GM13977 (cell line): ENCODE measurements around the gene RSRC1.
A peak's percentile ranks its signal among the peaks of the same experiment; 100 is the strongest.

ENCODE experiments used
- DNase-seq: peaks from one replicate; pipeline ENCODE4 v3.0.0; 2012; ENCODE audit warnings: low spot score
- in situ Hi-C: fragments of 300-500 bp; cut with MboI; formaldehyde crosslinking; loops from one replicate; pipeline ENCODE4 v1.12.0; 2022; ENCODE audit warnings: low sequenced_read_pairs, low pct_unique_long_range_greater_than_20kb, mixed read lengths, inconsistent platforms; ENCODE audit not compliant: unreplicated experiment
- TF ChIP-seq, protein P1 (sequence below): IDR thresholded peaks from 2 replicates; pipeline ENCODE4 v1.5.1; 2012; ENCODE audit warnings: mild to moderate bottlenecking, control low read depth; ENCODE audit not compliant: insufficient read depth; ENCODE audit errors: extremely low read depth, missing control alignments

RSRC1 gene

DNA sequence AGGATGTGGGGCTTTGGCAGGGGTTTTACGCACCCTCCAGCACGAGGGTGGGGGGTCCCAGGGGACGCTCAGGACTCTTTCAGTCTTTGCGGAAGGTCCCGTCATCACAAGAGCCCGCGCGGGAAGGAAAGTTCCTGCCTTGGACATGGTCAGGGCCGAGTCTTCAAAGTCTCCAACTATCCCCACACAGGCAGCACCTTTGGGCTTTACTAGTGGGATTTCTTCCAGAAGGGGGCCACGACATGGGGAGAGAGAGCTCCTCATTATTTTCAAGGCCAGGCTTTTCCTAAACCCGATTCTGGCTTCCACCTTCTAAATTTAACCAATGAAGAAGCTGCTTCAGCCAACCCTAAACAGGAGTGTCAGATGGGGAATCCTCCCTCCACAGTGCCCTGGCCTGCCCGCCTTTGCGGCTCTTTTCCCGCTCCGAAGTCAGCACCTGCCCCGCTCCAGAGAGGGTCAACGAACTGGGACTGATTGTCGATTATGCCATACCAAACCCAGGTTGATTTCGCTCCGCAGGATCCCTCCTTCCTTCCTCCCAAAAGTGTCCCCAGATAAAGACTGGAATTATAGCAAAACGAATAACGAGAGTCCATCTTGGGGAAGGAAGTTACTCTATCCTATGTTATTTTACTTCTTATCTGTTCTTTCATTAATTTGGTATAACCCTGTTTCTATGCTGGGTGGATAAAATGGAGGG is 14.6 kb upstream of the RSRC1 start:
- DNase-seq: peak; percentile 38
- in situ Hi-C loops: no loop called here
- TF ChIP-seq, protein P1, sequence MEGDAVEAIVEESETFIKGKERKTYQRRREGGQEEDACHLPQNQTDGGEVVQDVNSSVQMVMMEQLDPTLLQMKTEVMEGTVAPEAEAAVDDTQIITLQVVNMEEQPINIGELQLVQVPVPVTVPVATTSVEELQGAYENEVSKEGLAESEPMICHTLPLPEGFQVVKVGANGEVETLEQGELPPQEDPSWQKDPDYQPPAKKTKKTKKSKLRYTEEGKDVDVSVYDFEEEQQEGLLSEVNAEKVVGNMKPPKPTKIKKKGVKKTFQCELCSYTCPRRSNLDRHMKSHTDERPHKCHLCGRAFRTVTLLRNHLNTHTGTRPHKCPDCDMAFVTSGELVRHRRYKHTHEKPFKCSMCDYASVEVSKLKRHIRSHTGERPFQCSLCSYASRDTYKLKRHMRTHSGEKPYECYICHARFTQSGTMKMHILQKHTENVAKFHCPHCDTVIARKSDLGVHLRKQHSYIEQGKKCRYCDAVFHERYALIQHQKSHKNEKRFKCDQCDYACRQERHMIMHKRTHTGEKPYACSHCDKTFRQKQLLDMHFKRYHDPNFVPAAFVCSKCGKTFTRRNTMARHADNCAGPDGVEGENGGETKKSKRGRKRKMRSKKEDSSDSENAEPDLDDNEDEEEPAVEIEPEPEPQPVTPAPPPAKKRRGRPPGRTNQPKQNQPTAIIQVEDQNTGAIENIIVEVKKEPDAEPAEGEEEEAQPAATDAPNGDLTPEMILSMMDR: no peak

DNA sequence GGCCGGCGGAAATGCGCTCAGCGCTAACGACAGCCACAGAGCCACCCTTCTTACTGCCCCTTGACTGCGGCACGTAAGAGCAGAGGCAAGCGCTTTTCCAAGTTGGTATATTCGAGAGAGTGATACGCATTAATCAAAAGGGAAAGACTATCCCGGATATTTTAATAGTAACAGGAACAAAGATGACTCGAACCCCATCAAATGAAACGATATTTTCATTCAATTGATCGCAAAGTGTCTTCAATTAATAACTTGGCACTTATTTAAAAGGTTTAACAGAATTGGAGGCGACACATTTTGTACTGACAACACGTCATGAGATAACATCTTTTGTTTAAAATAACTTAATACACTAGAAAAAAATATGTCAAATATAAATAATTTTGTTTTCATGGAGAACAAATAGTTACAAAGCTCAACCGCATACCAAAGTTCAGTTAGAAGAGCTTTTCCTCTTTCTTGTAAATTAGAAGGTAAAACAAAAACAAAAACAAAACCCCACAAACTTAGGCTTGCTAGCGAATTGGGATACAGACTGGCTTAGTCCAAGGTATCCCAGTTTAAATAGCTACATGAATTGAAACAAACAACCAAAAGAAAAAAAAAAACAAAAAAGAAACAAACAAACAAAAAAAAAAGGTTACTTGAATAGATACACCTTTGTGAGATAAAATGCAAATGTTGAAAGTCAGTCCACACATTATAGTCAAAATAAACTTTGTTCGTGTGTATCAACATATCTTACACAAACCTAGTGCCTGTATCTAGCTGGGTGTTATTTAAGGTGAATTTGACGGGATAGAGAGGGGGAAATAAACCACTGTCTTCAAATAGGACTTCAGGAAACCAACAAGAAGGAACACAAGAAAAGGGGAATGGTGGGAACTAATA is 13.8 kb upstream of the RSRC1 start:
- in situ Hi-C loops: no loop called here
- TF ChIP-seq, protein P1: no peak
- DNase-seq: peak; percentile 44

DNA sequence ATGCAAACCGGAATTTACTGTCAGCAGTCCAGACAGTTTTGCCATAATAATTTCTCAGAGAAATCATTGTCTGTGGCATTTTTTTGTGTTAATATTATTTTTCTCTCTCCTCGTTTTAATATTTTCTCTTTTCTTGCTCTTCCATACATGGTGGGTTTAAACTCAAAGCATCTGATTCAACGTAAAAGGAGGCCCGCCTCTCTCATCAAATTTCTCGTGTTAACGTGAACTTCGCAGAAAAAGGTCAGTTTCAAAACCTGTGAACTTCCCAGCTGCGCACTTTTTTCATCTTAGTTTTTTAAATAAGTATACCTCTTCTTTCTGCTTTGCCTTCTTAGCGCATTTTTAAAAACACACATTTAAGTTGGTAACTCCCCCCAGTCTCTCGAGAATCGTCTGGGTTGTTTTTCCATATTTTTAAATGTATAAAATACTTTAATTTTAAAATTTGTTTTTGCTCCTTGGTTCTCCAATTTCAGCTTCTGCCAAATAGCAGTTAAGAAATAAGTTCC is 12.8 kb upstream of the RSRC1 start:
- TF ChIP-seq, protein P1: no peak
- peak; percentile 23 for DNase-seq
- in situ Hi-C loops: no loop called here

DNA sequence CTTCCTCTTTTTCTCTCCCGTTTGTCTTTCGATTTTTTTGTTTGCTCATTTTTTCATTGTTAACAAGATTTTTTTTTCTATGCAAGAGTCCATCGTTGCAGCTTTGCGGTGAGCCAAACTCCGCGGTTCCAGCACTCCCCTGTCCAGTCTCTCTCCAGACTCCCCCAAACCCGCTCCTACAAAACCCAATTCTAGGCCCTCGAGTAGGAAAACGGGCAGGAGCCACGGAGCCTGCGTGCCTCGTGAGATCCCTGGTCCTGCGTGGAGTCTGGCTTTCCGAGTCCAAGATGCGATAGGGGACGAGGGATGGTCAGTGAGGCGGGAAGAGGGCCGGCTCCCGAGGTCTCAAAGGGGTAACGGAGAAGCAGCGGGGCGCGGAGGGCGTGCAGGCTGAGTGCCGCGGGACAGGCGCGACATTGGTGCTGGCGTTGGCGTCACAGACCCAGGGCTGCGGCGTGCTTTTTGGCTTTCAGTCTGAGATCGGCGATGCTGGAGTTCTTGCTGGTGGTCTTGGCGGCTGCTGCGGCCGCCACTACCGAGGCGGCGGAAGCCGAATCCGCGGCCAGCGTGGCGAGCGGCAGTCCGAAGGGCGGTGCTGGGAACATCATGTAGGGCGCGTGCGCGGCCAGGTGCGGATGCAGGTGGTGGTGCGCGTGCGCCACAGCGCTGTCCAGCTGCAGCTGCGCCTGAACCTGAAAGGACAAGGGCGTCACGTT is 12.1 kb upstream of the RSRC1 start:
- in situ Hi-C loops: no loop called here
- peak; percentile 93 for DNase-seq

DNA sequence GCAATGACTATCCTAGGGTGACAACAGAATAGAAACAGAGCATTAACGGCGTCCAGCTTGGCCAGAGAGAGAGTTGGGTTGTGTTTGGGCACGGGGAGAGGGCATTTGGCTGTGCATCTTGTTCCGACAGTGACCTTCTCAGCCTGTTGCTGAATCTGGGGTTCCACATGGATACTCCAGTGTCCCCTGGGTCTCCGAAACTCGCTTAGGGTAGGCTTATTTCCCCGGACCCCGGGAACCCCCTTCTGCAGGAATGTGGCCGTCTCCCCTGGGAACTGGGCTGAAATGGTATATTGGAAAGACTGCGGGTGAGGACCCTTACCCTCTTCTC is 11.6 kb upstream of the RSRC1 start:
- TF ChIP-seq, protein P1: no peak
- in situ Hi-C loops: no loop called here
- no peak for DNase-seq

More for the DNA sequence above, 12.1 kb upstream of the RSRC1 start:
- TF ChIP-seq, protein P1: no peak

DNA sequence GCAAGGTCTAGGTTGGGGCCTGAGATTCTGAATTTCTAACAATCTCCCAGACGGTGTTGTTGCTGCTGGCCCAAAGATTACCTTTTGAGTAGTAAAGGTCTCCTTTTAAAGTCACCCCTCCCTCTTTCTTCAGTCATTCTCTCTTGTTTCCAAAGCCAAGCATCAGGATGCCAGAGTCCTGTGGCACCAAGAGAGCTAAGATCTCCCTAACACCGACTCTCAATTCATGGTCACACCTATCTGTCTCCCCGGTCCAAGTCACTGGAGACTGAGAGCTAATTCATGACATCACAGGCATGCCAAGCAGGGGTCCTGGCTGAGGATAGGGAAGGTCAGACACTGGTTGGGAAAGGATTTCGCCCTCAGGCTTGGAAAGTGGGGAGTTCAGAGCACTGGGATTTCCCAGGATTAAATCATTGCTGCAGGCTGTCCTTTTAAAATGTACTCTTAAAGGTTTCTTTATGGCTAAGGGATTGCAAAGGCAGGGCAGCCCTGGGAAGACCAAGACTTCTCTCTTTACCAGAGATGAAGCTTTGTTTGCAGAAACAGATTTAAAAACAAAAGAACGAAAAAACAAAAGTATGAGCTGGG is 11.0 kb upstream of the RSRC1 start:
- no peak for DNase-seq
- TF ChIP-seq, protein P1: no peak
- in situ Hi-C loops: no loop called here
